Ovary (tissue), 9 donors: ENCODE results near the gene SLAMF9. TPM values are rescaled to one million over a fixed set of nuclear protein-coding genes. Genes with fewer than 3 reads are reported as not detected.

Experiments
- DNase-seq, 5 donors: peaks; one replicate each; pipeline ENCODE4 v3.0.0-alpha.2; 2019 to 2020
- H3K27ac ChIP-seq, 2 donors: fragments of 200-600 bp; one replicate each; pipeline versions ENCODE4 v1.5.1 to v1.8.0; 2019 to 2022
- H3K27me3 ChIP-seq: fragments of 200-600 bp; one replicate; pipeline ENCODE4 v1.8.0; 2022
- H3K36me3 ChIP-seq: fragments of 200-600 bp; sonication (generic); one replicate; pipeline ENCODE4 v1.5.1; 2019
- H3K4me1 ChIP-seq: one replicate; pipeline ENCODE4 v1.8.1; 2013; ENCODE audit warnings: mild to moderate bottlenecking, moderate library complexity; ENCODE audit not compliant: insufficient read depth
- H3K4me3 ChIP-seq: fragments of 200-600 bp; sonication (generic); one replicate; pipeline ENCODE4 v1.5.1; 2017
- H3K9me3 ChIP-seq, 2 donors: fragments of 200-600 bp in 1 of 2; sonication (generic) in 1 of 2; one replicate each; pipeline versions ENCODE4 v1.5.1 to v1.8.1; 2013 to 2019; ENCODE audit warnings: mild to moderate bottlenecking in 1 of 2, moderate library complexity in 1 of 2
- CTCF ChIP-seq, 3 donors: fragments of 450-650 bp in 2 of 3; fragments of 200-600 bp in 1 of 3; IDR thresholded peaks; one replicate each; pipeline versions ENCODE4 v1.5.1 to v1.8.0; 2016 to 2022; ENCODE audit warnings: antibody characterized with exemption in 3 of 3, mild to moderate bottlenecking in 1 of 3
- EP300 ChIP-seq: sonication (generic); formaldehyde crosslinking; IDR thresholded peaks from one replicate; pipeline ENCODE4 v1.6.1; 2017; ENCODE audit warnings: antibody characterized with exemption
- POLR2A ChIP-seq: fragments of 450-650 bp; IDR thresholded peaks from one replicate; pipeline ENCODE4 v1.6.1; 2017; ENCODE audit warnings: antibody characterized with exemption, mild to moderate bottlenecking, moderate library complexity
- WGBS, 3 donors: extraction: QIAGEN DNeasy Blood & Tissue Kit in 1 of 3; methylation state at CpG; one replicate each; pipeline versions ENCODE4 v1.1.5 to v1.1.7; 2013 to 2017; 5-methylcytosine and 5-hydroxymethylcytosine counted together
- intact Hi-C, 4 donors: fragments of 100-400 bp; cut with DNase I; formaldehyde crosslinking; loops; one replicate each; pipeline versions ENCODE4 v1.11.0 to v1.15.1; 2022 to 2023
- polyA plus RNA-seq, 2 donors: library from polyadenylated mRNA; stranded (reverse); fragments of 200-250 nt in 1 of 2; fragments of 350-450 nt in 1 of 2; fragmentation: Illumina TruSeq in 1 of 2; extraction: RNeasy Lipid Tissue Mini Kit (QIAGEN cat#74804) in 1 of 2; gene quantifications; one replicate each; pipeline ENCODE4 v1.2.3, GENCODE V29; 2013 to 2014
- total RNA-seq, 7 donors: library from RNA; depleted of rRNA in 2 of 7; stranded (reverse); fragments of >200 nt in 2 of 7; fragmentation: NEBNext Ultra II Directional in 3 of 7; extraction: Animal tissue kit (Norgen Biotek cat#: 25700) in 3 of 7; gene quantifications; one replicate each; pipeline versions ENCODE4 v1.1.0 to v1.2.4, GENCODE V29; 2016 to 2023
- donor health status: DM: no; HTN: no; CAD: no; lungs with moderate emphysema.
- donor health status: DM: no; HTN: no; CAD: no.
- donor health status: Bipolar disorder and iron deficiency.
- donor health status: DM: yes; HTN: yes; CAD: no.
- donor health status: DM: no; HTN: no; CAD: no.
- donor health status: DM: yes; HTN: yes; CAD: no.

Gene SLAMF9
- total and polyA plus RNA-seq, 9 donors = not detected

GRCh38 chr1:159939678-159940002 lies 14.4 kb downstream of the SLAMF9 start:
- H3K27me3 ChIP-seq = no peaks in the 10 kb centered on the region
- intact Hi-C loops = loop anchor here in 1 of 4 donors (10.0 kb wide), 1 partner anchor 65 kb away; no protein-coding TSS in a partner anchor
- no peak for TF ChIP-seq CTCF (IDR thresholded peaks at IDR 0.05)
- no peak for TF ChIP-seq POLR2A
- TF ChIP-seq EP300 = no peak
- H3K27ac ChIP-seq = no peak overlapping the region
- H3K9me3 ChIP-seq = no peaks in the 10 kb centered on the region
- no peaks in the 10 kb centered on the region for H3K36me3 ChIP-seq
- no peaks in the 10 kb centered on the region for H3K4me1 ChIP-seq
- WGBS, 3 donors = 86 to 98% (median 88%) methylated on average over 3 of the region's 3 CpGs
- no peak for DNase-seq
- H3K4me3 ChIP-seq = no peak overlapping the region

GRCh38 chr1:159938905-159939677 lies 14.9 kb downstream of the SLAMF9 start:
- no peaks in the 10 kb centered on the region for H3K27me3 ChIP-seq
- 87 to 89% (median 88%) methylated on average over 6 of the region's 6 CpGs for WGBS, 3 donors
- H3K4me1 ChIP-seq = no peaks in the 10 kb centered on the region
- intact Hi-C loops = no loop called here
- TF ChIP-seq POLR2A = no peak
- no peak for TF ChIP-seq CTCF (IDR thresholded peaks at IDR 0.05)
- no peak for TF ChIP-seq EP300
- H3K27ac ChIP-seq = no peak overlapping the region
- H3K9me3 ChIP-seq = no peaks in the 10 kb centered on the region
- no peak for DNase-seq
- H3K36me3 ChIP-seq = no peaks in the 10 kb centered on the region
- no peak overlapping the region for H3K4me3 ChIP-seq

- no peak overlapping the region for H3K4me3 ChIP-seq
- no peak for DNase-seq
- no peaks in the 10 kb centered on the region for H3K36me3 ChIP-seq
- intact Hi-C loops = no loop called here
- TF ChIP-seq CTCF (IDR thresholded peaks at IDR 0.05) = no peak
- no peak for TF ChIP-seq EP300
- TF ChIP-seq POLR2A = no peak
- H3K9me3 ChIP-seq = no peaks in the 10 kb centered on the region
- WGBS, 3 donors = 60 to 64% (median 62%) methylated on average over 7 of the region's 7 CpGs
- no peaks in the 10 kb centered on the region for H3K4me1 ChIP-seq
- no peaks in the 10 kb centered on the region for H3K27me3 ChIP-seq
- H3K27ac ChIP-seq = no peak overlapping the region
These were observed 15.7 kb downstream of the SLAMF9 start for GRCh38 chr1:159938211-159938852.

- no peaks in the 10 kb centered on the region for H3K9me3 ChIP-seq
- no peaks in the 10 kb centered on the region for H3K4me1 ChIP-seq
- H3K36me3 ChIP-seq = no peaks in the 10 kb centered on the region
- TF ChIP-seq POLR2A (no peak), CTCF (IDR thresholded peaks at IDR 0.05) (no peak), EP300 (no peak)
- 31 to 53% (median 40%) methylated on average over 4 of the region's 4 CpGs for WGBS, 3 donors
- DNase-seq = no peak
- no peak overlapping the region for H3K27ac ChIP-seq
- intact Hi-C loops = no loop called here
- no peak overlapping the region for H3K4me3 ChIP-seq
- no peaks in the 10 kb centered on the region for H3K27me3 ChIP-seq
These were observed 16.8 kb downstream of the SLAMF9 start for GRCh38 chr1:159937054-159937750.
